ENCODE measurements around the gene RNF182.

GRCh38 chr6:13915561-13916229, 9.1 kb upstream of the RNF182 start:
- TF ChIP-seq POLR2A (IDR thresholded peaks at IDR 0.05) = no peak
- no peak for TF ChIP-seq CTCF (IDR thresholded peaks at IDR 0.05)
